GM20431 (cell line): ENCODE results near the gene ATOH8.

Experiments
- in situ Hi-C: fragments of 300-500 bp; cut with MseI, MboI; formaldehyde crosslinking; loops from one replicate; pipeline ENCODE4 v1.15.0; 2020; ENCODE audit warnings: low sequenced_read_pairs; ENCODE audit not compliant: unreplicated experiment

ATOH8 gene

GRCh38 chr2:85779641-85780315 lies 26.0 kb downstream of the ATOH8 start:
- in situ Hi-C loops: no loop called here

DNA sequence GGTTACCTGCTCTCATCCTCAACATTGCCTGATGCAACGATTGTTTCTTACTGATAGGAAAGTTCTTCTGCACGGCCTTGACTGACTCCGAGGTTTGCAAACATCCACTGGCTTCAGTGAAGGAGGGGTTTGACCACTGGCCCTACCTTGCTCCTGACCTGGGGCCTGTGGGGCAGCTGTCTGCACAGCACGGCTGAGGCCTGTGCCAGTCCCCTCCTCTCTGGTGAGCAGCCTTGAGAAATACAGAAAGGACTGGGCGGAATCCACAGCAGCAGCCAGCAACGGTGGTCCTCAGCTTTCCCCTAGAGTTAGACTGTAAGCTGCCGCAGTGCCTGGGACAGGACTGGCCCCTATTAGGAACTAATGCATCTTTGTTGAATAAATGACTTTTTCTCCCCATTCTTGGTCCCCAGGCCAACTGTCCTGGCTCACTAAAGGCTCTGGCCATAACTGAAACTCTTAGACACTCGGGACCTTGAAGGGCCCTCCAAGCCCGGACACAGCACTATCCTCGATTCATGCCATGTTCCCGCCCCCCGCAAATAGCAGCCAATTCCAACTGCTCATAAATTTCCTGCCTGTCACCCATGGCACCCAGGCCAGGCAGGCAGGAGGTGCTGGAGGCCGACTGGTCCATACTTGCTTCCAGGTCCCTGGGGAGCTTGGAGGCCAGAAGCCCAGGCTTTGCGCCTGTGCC lies 26.7 kb downstream of the ATOH8 start:
- in situ Hi-C loops: no loop called here

GRCh38 chr2:85781013-85781332 lies 27.2 kb downstream of the ATOH8 start:
- in situ Hi-C loops: no loop called here

DNA sequence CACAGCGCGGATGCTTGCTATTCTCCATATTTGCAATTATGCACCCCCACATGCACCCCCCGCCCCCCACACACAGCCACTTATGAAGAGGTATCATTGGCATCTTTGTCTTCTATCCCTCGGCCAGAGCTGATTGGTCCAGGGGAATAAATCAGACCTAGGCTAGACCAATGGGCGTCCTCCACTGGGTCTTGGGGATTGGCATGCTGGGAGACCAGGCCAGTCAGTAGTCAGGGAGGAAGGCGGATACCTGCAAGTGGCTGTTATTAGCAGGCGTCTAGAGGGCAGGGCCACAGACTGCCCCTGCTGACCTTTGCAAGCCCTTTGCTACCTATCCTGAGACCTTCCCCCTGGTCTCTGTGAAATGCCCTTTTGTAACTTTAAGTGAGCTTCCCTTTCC lies 30.0 kb downstream of the ATOH8 start:
- in situ Hi-C loops: no loop called here

DNA sequence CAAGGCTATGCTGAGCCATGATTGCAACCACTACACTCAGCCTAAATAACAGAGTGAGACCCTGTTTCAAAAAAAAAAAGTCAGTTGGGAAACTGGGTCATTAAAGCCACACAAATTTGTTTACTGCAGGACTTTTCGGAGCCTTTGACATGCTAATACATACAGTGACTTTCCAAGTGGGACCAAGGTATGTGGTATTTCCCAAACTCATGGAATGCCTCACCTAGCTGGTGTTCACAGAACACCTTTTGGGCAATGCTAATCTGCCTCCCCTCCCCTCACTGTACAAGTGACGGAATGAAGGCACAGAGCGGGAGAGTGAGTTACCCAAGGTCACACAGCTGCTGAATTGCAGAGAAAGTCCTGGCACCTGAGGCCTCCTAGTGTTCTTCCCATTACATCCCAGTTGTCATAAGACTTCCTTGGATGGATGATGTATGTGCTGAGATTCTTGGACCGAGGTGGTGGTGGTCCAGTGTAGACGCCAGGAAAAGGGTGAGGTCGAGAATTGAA lies 30.7 kb downstream of the ATOH8 start:
- in situ Hi-C loops: no loop called here

GRCh38 chr2:85785027-85785822 lies 31.4 kb downstream of the ATOH8 start:
- in situ Hi-C loops: no loop called here

DNA sequence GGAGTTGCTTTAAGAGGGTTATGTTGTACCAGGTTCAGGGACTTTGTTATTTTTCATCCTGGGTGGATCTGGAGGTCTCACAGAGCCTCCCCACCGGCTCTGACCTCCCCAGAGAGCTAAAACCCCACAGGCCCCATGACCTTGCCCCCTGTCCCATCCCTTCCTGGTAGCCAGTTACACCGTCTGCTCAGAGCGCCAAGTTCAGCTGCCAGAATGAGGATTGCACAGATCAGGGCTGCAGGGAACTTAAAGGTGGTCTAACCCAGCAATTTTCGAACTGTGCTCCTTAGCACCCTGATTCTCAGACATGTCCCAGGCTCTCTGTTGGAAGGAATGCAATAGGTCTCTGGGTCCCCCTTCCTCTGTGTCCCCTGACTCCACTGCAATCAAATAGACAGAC lies 32.1 kb downstream of the ATOH8 start:
- in situ Hi-C loops: no loop called here

- in situ Hi-C loops: no loop called here
Observed at GRCh38 chr2:85786444-85786843, 32.7 kb downstream of the ATOH8 start.

- in situ Hi-C loops: no loop called here
Observed at GRCh38 chr2:85786865-85787264, 33.1 kb downstream of the ATOH8 start.

GRCh38 chr2:85787282-85787980 lies 33.6 kb downstream of the ATOH8 start:
- in situ Hi-C loops: no loop called here

DNA sequence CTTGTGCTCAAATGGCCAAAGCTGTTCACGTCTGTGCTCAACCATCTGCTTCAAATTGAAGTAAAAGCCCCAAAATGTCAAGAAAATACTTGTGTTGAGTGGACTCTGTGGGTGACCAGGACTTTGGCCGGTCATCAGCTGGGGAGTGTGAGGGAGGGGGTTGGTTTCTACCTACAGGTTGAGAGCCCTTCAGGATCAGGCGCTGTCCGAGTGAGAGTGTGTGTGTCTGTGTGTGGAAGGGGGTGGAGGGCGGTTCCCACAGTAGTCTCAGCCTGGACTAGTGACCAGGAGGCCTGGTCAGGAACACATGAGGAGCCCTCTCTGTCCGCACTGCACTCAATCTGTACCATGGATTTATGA lies 34.2 kb downstream of the ATOH8 start:
- in situ Hi-C loops: no loop called here

DNA sequence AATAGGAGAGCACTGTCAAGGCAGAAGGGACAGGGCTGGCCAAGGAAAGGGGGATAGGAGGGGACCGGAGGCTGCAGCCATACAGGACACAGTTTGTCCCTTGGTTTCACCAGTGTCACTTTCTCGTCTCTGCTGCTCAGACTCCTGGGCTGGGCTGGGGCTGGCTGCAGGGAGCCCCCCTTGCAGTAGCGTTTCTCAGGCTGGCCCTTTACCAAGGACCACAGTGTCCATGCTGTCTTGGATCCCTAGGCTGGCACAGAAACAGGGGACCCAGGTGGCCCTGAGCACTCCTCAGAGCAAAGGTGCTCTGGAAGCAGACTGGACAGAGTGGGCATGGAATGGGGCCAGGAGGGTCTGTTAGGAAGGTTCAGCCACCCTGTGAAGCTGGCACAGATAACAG lies 34.8 kb downstream of the ATOH8 start:
- in situ Hi-C loops: no loop called here

GRCh38 chr2:85789271-85789670 lies 35.5 kb downstream of the ATOH8 start:
- in situ Hi-C loops: no loop called here

GRCh38 chr2:85790032-85790431 lies 36.2 kb downstream of the ATOH8 start:
- in situ Hi-C loops: no loop called here

DNA sequence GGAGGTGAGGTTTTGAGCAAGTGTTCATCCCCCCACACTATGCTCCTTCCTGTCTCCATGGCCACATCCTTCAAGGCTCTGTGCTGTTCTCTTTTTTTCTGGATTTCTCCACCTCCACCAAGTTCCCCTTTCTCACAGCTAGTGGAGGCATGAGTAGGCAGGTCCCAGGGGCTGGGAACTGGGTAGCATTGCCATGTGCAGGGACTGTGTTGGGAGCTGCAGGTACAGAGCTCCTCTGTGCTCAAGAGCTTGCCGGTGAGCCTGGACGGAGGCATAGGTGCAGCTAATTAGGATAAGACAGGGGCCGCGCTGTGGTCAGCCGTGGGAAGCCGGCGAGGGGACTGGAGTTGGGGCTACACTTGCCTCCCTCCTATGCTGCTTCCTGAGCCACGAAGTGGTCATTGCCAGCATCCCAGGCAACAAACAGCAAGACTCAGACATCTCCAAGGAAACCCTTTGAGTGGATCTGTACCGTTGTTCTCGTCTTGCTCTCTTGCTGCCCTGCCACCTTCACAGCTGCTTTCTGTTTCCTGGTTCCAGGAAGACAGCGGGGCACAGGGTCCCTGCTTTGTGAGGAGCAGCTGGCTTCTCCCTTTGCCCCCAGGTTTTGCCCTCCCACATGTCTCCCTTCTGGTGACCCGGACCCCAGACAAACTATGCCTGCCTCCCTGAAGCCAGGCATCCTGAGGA lies 36.9 kb downstream of the ATOH8 start:
- in situ Hi-C loops: no loop called here

GRCh38 chr2:85791704-85792565 lies 38.1 kb downstream of the ATOH8 start:
- in situ Hi-C loops: no loop called here

DNA sequence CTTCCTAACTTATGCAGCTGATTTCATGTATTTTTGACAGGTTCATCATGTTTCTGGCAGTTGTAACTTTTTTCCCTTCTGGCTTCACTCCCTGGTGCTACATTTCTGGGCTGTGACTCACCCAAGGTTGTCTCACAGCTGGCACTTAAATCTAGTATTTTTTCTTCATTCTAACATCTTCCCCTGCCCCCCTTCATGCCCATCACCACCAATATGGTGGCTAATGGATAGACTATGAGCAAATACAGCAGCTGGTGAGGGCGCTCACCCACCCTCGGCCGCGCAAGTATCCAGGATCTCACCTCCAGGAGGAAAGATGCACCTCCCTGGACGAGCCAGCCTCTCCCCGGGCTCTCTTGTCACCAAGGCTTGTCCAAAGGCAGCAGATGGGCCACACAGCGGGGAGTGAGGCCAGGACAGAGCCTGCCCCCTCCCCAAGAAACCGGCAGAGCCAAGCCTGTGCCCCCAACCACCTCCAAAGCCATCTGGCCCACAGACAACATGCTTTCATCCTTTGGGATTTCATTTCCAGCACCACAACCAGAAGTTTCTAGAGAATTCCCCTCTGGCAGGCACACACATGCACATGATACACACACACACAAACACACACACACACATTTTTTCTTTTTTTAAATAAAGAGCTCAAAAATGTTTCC lies 39.1 kb downstream of the ATOH8 start:
- in situ Hi-C loops: no loop called here

DNA sequence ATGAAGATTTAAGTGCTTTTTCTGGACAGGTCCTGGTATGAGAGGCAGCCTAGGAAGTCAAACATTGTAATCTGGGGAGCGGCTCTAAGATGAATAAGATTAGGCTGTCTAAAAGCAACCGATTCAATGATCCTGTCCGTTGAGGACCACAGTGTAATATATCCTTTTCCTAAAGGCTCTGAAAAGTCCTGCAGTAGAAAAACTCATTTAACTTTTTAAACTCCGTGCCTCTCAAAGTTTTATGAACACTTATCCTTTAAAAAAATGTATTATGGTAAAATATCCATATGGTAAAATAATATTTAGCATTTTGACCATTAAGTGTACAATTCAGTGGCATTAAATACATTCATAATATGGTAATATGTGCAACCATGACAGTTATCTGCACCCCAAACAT lies 39.8 kb downstream of the ATOH8 start:
- in situ Hi-C loops: no loop called here

DNA sequence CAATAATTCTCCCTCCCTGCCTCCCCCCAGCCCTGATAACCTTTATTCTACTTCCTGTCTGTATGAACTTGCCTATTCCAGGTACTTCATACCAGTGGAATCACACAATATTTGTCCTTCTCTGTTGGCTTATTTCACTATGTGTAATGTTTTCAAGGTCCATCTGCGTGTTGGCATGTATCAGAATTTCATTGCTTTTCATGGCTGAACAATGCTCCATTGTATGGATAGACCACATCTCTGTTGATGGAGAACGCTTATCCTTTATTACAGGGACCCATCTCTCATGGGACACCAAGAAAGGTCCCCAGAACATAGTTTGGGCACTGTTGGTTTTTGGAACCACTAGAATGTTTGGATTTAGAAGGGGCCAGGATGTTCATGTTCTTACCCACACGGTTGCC lies 40.2 kb downstream of the ATOH8 start:
- in situ Hi-C loops: no loop called here
